HG02870 (cell line): Measurements from ENCODE around the gene NCAM2.

ENCODE experiments used
- ATAC-seq: cut with Tn5 transposase; IDR thresholded peaks from one replicate; pipeline ENCODE4 v1.9.1; 2021; ENCODE audit warnings: mild to moderate bottlenecking, moderate library complexity; ENCODE audit not compliant: unreplicated experiment

Gene NCAM2

DNA sequence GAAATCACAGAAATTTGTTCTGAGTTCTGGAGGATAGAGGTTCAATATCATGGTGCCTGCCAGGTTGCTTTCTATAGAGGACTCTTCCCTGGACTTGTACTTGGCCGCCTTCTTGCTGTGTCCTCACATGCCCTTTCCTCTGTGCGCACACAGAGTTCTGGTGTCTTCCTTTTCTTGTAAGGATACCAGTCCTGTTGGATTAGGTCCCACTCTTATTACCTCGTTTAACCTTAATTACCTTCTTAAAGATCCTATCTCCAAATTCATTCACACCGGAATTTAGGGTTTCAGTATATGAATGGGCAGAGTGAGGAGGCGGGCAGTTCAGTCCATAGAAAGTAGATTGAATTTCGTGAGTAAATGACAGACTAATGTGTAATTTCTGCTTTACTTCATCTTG is 413.9 kb downstream of the NCAM2 start:
- ATAC-seq = no peak

- no peak for ATAC-seq
Measured at GRCh38 chr21:21415741-21416140, 417.5 kb downstream of the NCAM2 start.

GRCh38 chr21:21434944-21435343 is 436.7 kb downstream of the NCAM2 start:
- no peak for ATAC-seq

DNA sequence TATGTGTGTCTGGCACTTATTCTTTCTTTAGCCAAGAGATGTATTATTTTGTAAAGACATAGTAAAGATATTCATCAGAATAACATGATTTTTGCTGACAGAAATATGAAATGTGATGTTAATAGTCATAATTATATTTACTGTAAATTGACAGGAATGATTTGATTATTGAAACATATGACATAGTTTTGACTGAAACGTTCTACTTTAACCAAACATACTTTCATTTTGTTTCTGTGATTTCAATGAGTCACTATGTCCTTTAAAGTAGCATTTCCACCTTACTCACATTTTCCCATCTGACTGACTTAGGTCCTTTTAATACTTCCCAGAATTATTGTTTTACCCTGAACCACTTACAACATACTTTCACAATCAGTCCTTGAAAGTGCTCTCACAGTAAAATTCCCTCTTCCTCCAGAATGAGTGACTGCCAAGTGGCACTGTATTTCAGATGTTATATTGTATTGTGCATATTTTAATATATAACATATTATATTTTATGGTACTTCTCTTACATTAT is 437.9 kb downstream of the NCAM2 start:
- ATAC-seq = no peak

DNA sequence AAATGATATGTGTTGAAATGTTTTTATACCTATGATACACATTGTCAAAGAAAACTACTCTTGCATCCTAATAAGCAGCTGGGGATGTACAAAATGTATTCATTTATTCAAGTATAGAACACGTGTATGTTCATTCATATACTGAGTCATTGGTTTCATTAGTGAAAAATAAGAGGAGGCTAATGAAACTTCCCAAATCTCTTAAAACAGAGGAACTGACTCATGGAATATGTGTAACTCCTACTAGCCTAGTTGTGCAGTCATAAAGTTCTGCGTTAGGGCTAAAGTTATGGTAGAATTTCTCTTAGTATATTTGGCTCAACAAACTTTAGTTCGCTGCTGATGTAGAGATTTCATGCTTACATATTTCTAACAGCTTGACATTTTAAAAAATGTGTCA is 441.6 kb downstream of the NCAM2 start:
- no peak for ATAC-seq

GRCh38 chr21:21457077-21457476 is 458.9 kb downstream of the NCAM2 start:
- ATAC-seq = no peak

DNA sequence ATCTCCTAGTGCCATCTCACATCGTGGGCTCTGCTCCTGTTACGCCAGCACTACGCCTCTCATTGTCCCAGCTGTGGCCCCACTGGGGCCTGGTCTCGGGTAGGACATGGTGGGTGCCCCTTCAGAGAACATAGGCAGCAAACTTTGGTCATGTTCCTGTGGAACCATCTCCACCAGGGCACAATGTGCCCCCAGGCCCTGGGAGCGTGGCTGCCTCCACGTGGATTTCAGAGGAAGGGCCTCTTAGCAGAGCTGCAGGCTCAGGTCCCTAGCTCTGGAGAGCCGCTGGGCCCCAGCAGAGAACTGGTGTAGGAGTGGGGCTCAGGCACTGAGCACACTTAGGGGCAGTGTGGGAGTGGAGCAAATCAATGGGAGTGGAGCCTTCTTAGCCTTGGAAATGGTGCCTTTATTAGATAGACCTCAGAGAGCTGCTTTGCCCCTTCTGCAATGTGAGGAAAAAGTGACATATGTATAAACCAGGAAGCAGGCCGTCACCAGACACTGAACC is 460.0 kb downstream of the NCAM2 start:
- ATAC-seq = no peak

DNA sequence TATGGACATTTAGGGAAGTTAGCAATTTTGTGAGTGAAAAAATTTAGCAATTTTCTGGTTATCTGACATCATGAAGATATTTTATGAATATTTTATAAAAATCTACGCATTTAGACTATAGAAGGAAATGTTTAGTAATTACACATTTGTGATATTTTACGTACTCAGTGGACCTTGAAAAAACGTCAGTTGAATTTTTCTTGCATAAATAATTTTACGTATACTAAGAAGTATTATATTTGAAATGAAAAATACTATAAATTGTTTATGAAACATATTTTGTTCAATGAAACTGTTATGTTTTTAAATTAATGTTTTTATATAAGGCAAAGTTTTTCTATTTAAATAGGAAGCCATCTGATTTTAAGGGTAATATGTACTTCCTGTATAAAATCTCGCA is 462.8 kb downstream of the NCAM2 start:
- no peak for ATAC-seq

DNA sequence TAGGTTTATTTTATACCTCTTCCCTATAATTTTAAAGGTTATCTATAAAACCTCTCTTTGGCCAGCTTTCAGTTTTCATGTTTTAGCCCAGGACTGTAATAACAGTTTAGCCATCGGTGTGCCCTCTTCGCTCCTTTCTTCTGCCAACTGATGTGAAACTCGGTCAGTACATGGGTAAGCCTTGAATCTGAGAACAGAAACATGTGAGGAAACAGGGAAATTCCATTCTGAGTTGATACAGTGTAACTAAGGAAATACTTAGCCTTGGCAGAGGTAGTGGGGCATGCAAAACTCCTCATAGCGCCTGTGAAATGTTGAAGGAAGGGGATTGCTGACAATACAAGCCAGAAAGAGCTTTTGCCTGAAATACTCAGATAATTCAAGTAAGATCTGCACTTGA is 465.2 kb downstream of the NCAM2 start:
- no peak for ATAC-seq

DNA sequence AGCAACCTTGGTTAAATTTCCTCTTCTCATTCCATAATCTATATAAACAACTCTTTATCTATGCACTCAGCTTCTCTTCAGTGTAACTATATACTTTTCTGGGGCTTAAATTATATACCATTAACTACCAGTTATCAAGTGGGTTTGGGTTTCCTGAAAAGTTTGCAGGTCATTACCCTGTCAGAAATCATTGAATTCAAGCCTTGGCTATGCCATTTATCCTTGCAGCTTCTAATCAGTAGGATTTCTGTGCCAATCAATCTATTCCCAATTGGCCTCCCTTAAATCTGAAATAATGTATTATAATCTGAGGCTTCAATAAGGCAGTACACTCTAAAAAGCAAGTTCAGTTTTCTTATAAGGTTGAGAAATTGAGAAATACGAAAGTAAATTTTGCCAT is 466.5 kb downstream of the NCAM2 start:
- no peak for ATAC-seq

DNA sequence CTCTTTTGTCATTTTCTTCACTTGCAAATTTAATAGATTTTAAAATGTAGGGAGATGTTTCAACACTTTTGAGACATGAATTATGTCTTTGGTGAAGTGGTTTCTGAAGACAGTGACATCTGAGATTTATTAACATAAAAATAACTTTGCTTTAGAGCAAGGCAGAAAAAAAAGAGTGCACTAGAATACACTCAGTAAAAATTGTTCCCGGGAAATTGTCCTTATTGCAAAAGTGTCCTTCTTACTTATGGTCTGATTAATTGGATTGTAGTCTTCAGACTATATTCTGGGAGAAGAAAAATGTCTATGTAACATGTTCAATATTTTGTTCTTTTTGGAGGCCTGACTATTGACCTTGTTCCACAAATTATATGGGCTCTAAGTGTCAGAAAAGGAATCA is 468.5 kb downstream of the NCAM2 start:
- no peak for ATAC-seq

- no peak for ATAC-seq
Measured at GRCh38 chr21:21468003-21468402, 469.8 kb downstream of the NCAM2 start.

DNA sequence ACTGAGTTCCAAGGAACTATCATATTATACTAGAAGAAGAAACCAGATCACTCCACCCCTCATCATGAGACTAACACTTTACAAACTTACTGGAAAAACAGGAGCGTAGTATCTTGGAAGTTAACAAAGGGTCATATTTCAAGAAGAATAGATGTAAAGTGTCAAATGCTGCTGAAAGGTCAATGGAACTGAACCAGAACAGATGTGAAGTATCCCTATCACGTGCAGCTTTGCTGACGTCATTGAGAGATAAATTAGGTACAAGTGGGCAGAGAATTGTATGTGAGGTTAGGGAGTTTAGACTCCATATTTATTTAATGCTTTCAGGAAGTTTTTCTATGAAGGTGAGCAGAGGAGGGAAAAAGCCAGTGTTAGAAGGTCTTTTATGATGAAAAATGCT is 483.0 kb downstream of the NCAM2 start:
- no peak for ATAC-seq

DNA sequence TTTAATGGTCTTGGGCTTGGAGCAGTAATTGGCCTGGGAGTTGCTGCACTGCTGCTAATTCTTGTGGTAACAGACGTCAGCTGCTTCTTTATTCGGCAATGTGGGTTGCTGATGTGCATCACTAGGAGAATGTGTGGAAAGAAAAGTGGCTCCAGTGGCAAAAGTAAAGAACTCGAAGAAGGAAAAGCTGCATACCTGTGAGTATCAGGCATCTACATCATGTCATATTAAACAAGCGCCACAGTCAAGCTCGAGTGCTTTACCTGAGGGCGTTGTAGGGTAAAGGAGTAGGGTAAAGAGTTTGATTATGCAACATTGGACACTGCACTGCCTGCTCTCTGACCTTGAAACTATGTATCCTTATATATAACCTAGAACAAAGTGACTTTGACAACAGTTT is 510.6 kb downstream of the NCAM2 start:
- no peak for ATAC-seq

DNA sequence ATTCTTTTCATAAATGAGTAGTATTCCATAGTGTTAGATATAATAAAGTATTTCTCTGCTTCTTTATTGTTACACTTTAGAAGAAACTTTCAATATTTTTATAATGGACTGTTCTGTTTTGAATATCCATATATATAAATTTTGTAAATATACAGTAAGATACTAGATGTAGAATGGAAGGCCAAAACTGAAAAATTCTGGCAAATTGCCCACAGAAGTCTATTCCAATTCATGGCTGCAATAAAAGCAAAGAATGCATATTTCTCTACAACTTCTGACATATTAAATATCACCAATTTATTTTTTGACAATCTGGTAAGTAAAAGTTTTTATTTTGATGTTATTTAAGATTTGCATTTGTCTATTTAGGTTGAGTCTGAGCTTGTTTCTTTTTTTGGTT is 532.5 kb downstream of the NCAM2 start:
- ATAC-seq = no peak

DNA sequence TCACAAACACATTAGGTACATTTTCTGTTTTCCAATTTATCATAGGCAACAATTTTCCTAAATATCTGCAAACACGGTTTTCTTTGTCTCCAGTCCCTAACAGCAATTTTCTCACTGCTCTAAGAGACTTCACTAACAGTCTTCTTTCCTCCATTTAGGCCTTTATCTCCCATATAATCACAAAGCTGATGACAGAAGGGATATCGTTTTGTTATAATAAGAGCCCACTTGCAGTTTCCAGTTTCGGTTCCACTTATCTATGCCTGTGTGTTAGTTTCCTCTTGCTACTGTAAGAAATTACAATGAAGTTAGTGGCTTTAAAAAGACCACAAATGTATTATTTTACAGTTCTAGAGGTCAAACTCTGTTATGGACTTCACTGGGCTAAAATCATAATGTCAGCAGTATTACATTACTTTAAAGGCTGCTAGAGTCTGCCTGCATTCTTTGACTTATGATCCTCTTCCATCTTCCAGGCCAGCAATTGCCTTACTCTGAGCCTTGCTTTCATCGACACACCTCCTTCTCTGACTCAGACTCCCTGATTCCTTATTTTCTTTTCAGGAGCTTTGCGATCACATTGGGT is 549.3 kb downstream of the NCAM2 start:
- no peak for ATAC-seq

DNA sequence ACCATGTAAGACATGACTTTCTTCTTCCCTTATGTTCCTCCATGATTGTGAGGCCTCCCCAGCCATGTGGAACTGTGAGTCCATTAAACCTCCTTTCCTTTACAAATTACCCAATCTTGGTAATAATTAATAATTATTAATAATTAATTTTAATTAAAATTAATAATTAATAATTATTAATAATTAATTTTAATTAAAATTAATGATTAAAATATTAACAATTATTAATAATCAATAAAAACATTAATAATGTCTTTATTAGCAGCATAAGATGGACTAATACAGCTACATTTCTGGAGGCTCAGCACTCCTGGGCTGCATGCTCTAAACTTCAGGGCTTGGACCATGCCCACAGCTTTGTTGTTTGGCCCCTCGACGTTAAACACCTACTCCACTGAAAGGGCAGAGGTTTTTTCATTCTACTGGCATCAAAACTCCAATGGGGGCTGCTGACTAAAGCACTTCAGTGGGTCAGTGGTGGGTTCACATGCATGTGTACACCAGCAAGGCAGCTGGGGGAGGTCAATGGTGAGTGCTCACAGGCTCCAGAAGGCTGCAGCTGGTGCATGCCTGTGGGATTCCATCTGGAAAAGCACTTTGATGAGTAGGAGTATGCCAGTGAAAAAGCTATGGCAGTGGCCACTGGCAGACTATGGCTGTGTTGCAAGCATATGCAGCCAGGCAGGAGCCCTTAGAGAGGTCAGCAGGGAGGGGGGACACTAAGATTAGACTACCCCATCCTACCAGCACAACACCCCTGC is 561.3 kb downstream of the NCAM2 start:
- ATAC-seq = no peak
